GM11168 (cell line): Measurements from ENCODE around the gene PLAC9.
"Not testable (repeated sequence)": the region's sequence is repeated elsewhere in the genome, so short reads cannot be mapped to it uniquely, and the experiment has no call there.

Experiments used
- in situ Hi-C: fragments of 300-500 bp; cut with MboI; formaldehyde crosslinking; loops from one replicate; pipeline ENCODE4 v1.12.0; 2022; ENCODE audit warnings: low sequenced_read_pairs; ENCODE audit not compliant: unreplicated experiment

The PLAC9 gene

GRCh38 chr10:80132299-80133139 is at the start of gene PLAC9:
TSS of gene PLAC9 (plus strand) at chr10:80132730. CDS start at chr10:80132763, 33 bp downstream.
- in situ Hi-C loops = no loop called here

GRCh38 chr10:80090121-80090520 is 42.4 kb upstream of the PLAC9 start:
- in situ Hi-C loops = no loop called here

GRCh38 chr10:80094231-80094630 is 38.3 kb upstream of the PLAC9 start:
- in situ Hi-C loops = no loop called here

GRCh38 chr10:80098272-80098671 is 34.3 kb upstream of the PLAC9 start:
- in situ Hi-C loops = not testable (repeated sequence)

DNA sequence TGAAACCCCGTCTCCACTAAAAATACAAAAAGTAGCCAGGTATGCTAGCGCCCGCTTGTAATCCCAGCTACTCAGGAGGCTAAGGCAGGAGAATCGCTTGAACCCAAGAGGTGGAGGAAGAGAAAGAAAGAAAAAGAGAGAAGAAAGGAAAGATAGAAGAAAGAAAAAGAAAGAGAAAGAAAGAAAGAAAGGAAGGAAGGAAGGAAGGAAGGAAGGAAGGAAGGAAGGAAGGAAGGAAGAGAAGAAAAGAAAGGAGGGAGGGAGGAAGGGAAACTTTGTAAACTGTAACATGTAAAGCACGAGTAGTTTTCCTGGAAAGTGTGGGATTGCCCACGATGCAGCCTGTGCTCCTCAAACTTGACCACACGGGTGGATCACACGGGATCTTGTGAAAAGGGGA is 33.2 kb upstream of the PLAC9 start:
- in situ Hi-C loops = not testable (repeated sequence)

- in situ Hi-C loops = no loop called here
Observed at GRCh38 chr10:80100116-80100515, 32.4 kb upstream of the PLAC9 start.

- in situ Hi-C loops = no loop called here
Observed at GRCh38 chr10:80100861-80101695, 31.5 kb upstream of the PLAC9 start.

GRCh38 chr10:80104066-80104926 is 28.2 kb upstream of the PLAC9 start:
- in situ Hi-C loops = no loop called here

- in situ Hi-C loops = no loop called here
Observed at GRCh38 chr10:80108576-80109239, 23.8 kb upstream of the PLAC9 start.

- in situ Hi-C loops = no loop called here
Observed at GRCh38 chr10:80110986-80111385, 21.5 kb upstream of the PLAC9 start.

GRCh38 chr10:80118669-80119068 is 13.9 kb upstream of the PLAC9 start:
- in situ Hi-C loops = no loop called here

DNA sequence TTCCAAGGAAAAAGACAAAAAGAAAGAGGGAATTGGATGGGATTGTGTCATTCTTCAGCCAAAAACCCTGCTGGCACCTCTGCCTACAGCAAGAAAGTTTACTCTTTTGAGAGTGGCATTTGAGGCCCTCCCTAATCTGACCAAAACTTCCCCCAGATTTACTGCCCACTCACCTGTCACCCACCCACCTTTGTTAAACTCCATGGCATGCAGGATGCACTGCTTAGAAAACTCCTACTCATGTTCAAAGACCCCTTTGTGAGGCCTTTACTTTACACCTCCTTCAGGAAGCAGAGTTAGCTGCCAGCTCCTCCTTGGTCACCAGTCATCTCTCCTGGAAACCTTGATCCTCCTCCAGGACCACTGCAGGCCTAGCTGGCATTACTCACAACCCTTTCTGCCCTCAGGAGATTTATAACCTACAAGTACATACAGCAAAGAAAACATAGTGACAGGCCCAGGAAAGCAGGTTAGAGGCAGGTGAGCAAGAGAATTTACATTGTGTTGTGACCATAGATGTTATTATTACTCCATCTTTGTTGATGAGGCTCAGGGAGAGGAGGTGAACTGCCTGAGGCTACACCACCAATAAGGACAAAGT is 10.3 kb upstream of the PLAC9 start:
- in situ Hi-C loops = no loop called here

GRCh38 chr10:80122746-80123145 is 9.8 kb upstream of the PLAC9 start:
- in situ Hi-C loops = no loop called here

DNA sequence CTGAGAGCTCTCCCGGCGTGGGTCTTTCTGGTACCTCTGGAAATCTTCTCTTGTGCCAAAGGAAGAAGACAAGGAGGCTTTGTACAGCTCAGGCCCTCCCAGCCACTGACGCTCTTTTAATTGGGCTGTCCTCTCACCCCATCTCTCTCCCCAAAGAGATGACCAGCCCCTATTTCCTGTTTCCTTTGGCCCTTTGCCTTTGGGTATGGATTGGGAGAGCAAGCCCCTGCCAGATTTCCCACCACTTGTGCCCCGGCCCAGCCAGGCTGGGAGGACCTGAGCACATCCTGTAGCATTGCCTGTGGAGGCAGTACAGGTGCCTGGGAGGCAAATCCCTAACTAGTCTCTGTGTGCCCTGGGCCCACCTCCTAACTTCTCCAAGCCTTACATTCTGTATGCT is 5.7 kb upstream of the PLAC9 start:
- in situ Hi-C loops = no loop called here

DNA sequence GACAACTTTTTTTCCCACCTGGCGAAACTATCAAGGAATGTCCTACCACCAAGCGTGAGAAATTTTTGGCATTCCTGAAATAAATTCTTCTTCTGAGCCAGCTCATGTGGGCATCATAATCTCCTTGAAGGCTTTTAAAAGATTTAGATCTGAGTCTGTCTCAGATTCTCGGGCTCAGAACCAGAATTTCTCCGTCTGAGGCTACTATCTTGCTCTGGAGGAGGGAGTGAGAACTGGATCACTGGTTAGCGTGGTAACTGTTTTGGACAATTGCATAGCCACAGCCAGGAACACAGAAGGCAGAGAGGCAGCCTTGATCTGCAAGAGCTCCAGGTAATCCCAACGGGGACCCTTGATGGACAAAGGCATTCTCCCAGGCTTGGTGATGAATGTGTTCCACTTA is 1.0 kb upstream of the PLAC9 start:
- in situ Hi-C loops = no loop called here

- in situ Hi-C loops = no loop called here
Observed at GRCh38 chr10:80133206-80133605, 676 bp downstream of the PLAC9 start.

DNA sequence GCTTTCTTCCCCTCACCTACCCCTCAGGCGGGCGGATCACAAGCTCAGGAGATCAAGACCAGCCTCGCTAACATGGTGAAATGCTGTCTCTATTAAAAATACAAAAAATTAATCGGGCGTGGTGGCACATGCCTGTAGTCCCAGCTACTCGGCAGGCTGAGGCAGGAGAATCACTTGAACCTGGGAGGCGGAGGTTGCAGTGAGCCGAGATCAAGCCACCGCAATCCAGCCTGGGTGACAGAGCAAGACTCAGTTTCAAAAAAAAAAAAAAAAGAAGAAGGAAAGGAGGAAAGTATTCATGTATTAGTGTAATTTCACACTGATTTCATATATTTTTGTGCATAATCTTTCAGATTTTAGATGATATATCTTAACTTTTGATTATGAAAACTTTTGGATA is 1.2 kb downstream of the PLAC9 start:
- in situ Hi-C loops = not testable (repeated sequence)

DNA sequence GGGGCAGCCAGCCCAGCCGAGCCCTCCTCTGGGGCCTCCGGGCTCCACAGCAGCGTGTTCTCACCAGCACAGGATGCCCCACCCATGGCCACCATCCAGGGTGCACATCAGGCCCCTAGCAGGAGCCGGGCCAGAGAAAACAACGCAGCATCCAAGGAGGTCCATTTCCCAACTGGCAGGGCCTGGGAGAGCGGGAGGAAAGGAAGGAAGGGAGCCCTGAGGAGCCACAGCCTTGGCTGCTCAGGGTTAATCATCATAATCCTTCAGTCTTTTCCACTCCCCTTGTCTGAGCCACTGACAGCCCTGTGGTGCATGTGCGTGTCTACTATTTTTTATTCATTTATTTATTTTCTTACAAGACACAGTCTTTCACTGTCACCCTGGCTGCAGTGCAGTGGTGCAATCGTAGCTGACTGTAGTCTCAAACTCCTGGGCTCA is 3.6 kb downstream of the PLAC9 start:
- in situ Hi-C loops = no loop called here

- in situ Hi-C loops = no loop called here
Observed at GRCh38 chr10:80137031-80137862, 4.7 kb downstream of the PLAC9 start.
